B cell (primary cell): ENCODE data around the gene PIAS4.

Experiments used
- CTCF ChIP-seq: fragments of 200-600 bp; IDR thresholded peaks from one replicate; pipeline ENCODE4 v1.8.0; 2022; ENCODE audit warnings: antibody characterized with exemption, mild to moderate bottlenecking
- EZH2 ChIP-seq: IDR thresholded peaks from 2 replicates; pipeline ENCODE4 v1.6.1; 2012; ENCODE audit warnings: borderline replicate concordance, low read depth, mild to moderate bottlenecking, moderate library complexity, low read length; ENCODE audit not compliant: insufficient read depth, poor library complexity, severe bottlenecking

GRCh38 chr19:3983936-3984583, 23.5 kb upstream of the PIAS4 start:
- TF ChIP-seq CTCF (no peak), EZH2 (no peak)
